HG03460 (cell line): ENCODE data around the gene SORT1.
"Not testable (repeated sequence)": the region's sequence is repeated elsewhere in the genome, so short reads cannot be mapped to it uniquely, and the experiment has no call there.

Experiments
- ATAC-seq: cut with Tn5 transposase; IDR thresholded peaks from one replicate; pipeline ENCODE4 v1.9.1; 2021; ENCODE audit not compliant: unreplicated experiment

The SORT1 gene

GRCh38 chr1:109383087-109383779 is 14.5 kb downstream of the SORT1 start:
- ATAC-seq = no peak

DNA sequence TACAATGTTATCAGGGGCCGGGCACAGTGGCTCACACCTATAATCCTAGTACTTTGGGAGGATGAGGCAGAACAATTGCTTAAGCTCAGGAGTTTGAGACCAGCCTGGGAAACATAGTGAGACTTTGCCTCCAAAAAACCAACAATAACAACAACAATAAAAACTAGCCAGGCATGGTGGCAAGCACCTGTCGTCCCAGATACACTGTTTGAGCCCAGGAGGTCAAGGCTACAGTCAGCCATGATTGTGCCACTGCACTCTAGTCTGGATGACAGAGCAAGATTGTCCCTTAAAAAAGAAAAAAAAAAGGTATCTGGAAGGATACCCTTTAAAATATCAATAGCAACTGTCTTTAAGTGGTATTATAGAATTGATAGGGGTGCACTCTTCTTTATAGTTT is 16.1 kb downstream of the SORT1 start:
- ATAC-seq = no peak

GRCh38 chr1:109379907-109380306 is 17.8 kb downstream of the SORT1 start:
- no peak for ATAC-seq

DNA sequence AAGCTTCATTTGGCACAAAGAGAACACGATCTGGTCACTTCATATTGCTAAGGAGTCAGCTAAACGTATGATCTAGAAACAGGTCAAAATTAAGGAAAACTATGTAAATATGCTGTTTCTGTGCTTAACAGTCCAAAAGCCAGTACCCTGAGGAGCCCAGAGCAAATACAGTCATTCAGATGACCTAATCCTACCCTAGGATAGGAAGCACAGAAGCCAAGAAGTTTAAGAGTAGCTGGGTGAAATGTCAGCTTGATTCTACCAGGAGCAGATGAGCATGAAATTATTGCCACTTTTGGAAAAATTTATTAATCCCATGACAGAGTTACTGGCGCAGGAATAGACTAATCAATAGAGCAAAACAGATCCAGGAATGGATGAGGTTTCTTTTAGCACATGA is 18.3 kb downstream of the SORT1 start:
- no peak for ATAC-seq

DNA sequence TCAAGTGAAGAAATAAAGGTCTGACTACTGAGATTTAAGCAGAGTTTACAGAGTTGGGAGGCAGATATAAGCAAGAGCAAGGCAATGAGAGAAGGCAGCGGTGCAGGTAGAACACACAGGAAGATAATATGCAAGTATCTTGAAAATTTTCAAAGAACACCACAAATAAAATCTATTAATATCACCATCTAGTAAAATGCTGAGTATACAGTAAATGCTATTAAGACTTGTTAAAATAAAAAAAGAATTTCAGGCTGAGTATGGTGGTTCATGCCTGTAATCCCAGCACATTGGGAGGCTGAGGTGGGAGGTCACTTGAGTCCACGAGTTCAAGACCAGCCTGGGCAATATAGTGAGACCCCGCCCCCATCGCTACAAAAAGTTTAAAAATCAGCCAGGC is 20.0 kb downstream of the SORT1 start:
- no peak for ATAC-seq

GRCh38 chr1:109373696-109374095 is 24.0 kb downstream of the SORT1 start:
- ATAC-seq = not testable (repeated sequence)

- ATAC-seq = no peak
These were observed 24.6 kb downstream of the SORT1 start for GRCh38 chr1:109373126-109373525.

DNA sequence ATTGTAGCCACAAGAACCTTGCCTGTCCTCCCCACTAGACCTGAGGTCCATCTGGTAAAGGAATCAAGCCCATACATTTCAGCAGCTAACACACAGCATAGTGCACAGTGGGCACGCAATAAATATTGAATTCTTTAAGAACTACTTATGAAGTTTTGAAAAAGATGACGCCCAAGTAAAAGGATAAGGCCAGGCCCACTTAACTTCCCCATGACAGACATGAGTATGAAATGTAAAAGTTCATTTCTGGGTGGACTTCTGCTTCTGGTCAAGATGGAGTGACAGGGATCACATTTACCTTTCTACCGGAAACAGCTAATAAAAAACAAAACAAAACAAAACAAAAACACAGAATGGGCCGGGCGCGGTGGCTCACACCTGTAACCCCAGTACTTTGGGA is 25.4 kb downstream of the SORT1 start:
- ATAC-seq = no peak

GRCh38 chr1:109371341-109371739 is 26.4 kb downstream of the SORT1 start:
- ATAC-seq = no peak

DNA sequence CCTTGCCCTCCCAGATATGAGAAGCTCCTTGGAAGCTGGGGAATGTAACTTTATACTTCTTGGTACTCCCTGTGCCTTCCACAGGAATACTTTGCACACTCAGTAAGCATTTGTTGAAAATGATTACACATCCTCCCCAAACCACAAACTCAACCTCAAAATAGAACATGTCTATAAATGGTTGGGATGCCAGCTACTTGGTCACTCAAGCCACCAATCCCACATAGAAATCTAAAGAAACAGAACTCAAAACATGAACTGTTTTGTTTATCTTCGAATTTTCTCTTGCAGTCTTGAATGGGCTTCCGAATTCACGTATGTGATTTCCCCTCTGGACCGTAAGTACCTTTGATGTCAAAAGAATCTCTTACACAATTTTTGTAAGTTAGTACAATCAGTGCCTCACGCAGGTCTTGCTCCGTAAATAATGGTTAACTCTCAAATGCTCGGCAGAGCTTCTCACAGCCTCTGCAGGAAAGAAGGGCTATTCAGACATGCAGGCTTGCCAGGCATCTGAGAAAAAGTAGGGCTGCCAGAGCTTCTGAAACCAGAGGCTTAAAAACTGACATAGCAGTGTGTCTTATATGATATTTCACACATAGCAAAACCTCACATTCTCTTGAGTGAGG is 26.9 kb downstream of the SORT1 start:
- no peak for ATAC-seq

- ATAC-seq = no peak
These were observed 28.5 kb downstream of the SORT1 start for GRCh38 chr1:109369167-109369746.

DNA sequence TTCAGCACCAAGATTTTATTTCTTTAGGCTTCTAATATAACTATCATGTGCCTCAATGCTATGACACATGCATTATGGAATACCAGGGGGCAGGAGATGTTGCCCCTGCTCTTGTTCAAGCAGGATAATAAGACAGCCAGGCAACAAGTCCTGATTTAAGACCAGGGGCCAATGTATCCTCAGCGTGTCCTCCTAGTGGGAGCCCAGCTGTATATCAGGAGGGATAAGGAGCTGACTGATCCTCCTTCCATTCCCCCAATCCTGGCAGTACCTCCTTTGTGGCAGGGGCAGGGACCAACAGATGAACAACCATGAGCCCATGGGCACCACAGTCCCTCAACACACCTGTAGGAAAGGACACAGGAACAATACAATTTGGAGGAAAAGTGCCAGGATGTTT is 29.3 kb downstream of the SORT1 start:
- ATAC-seq = no peak

DNA sequence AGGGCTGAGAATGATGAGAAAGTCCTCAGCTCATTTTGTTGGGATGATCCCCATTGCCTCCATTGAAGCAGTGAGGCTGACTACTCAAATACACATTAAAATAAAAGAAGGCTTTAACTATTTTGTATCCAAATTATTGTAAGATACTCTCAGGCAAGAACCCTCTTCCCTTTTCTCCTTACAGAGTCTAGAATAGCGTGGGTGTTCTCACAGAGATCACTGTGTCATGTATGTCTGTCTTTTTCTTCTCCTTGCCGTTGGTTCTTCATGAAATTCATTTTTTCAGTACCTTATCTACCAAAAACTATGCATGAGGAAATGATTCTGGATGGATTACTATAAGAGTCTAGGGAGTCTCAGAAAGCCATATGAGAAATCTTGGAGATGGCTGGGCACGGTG is 30.1 kb downstream of the SORT1 start:
- ATAC-seq = no peak

DNA sequence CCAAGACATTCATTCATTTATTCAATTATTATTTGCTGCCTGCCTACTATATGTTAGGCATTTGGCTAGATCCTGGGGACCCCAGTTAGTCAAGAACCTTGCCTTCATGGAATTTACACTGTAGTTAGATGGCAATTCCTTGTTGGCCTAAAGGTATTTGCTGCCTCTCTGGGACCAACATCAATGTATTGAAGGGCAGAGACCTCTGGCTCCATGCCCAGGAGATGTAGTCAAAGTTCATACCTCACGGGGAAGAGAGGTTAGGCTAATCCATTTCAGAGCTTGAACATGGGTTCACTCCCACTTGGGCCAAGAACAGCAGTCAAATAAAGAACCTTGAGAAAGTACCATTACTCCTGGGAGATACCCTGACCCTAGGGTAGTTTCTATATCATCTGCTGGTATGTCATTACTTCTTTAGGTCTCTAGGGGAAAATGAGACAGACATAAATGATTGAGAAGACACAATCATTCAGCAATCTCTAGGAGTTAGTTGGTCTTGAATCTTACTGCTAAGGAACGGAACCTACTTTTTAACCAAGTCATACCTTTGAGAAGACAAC is 32.0 kb downstream of the SORT1 start:
- no peak for ATAC-seq

DNA sequence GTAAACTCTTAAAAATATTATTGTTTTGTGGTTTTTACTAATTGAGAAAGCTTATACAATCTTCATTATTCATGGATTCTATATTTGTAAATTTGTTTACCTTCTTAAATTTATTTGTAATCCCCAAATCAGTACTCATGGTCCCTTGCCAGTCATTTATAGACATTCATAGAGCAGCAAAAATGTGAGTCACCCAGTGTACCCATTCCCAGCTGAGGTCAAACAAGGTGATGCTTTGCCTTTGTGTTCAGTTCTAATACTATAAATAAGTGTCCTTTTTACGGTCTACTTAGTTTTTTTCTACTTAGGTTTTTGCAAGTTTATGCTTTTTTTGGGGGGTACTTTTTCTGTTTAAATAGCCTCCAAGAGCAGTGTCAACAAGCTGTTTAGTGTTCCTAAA is 36.1 kb downstream of the SORT1 start:
- ATAC-seq = no peak

DNA sequence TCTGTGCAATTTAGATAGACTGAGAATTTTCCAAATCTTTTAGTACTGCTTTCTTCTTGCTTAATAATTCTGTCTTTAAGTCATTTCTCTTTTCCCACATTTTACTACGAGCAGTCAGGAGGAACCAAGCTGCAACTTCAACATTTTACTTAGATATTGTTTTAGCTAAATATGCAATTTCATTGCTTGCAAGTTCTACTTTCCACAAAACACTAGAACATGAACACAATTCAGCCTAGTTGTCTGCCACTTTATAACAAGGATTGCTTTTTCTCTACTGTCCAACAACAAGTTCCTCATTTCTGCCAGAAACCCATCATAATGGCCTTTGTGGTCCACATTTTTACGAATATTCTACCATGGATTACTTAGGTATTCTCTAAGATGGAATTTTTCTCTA is 36.6 kb downstream of the SORT1 start:
- no peak for ATAC-seq

DNA sequence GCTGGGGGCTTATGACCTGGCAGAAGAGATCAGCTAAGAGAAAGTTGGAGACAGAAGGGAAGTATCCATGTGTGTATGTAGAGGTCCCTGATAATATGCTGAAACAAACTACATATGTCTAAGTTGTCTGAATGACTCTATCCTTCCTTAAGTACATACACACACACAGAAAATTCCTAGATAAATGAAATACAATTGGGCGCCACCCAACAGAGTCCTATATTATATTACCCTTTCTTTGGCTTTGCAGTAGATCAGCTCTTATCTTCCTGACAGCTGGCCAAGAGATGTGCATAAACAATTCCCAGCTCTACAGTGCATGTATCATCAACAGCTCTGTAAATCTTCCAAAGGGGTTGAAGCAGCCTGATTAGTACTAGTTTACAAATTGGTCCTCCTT is 40.1 kb downstream of the SORT1 start:
- ATAC-seq = no peak

GRCh38 chr1:109356915-109357314 is 40.8 kb downstream of the SORT1 start:
- ATAC-seq = no peak

- no peak for ATAC-seq
These were observed 41.2 kb downstream of the SORT1 start for GRCh38 chr1:109356505-109356904.

- no peak for ATAC-seq
These were observed 42.8 kb downstream of the SORT1 start for GRCh38 chr1:109354929-109355328.

DNA sequence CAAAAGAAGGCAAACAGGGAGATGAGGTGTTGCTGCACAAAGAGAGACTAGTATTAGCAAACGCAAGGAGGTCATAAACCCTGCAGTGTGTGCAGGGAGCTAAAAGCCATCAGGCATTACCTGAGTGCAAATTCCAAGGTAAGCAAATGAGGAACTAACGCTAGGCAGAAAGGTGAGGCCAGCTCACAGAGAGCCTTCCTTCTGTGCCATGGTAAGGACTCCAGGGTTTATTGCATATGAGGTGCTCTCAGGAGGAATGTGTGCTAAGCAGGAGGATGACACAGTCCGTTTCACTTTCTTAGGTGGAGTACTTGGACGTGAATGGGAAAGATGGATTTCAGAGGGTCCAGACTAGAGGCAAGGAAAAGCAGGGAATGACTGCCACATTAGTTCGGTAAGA is 46.3 kb downstream of the SORT1 start:
- no peak for ATAC-seq

DNA sequence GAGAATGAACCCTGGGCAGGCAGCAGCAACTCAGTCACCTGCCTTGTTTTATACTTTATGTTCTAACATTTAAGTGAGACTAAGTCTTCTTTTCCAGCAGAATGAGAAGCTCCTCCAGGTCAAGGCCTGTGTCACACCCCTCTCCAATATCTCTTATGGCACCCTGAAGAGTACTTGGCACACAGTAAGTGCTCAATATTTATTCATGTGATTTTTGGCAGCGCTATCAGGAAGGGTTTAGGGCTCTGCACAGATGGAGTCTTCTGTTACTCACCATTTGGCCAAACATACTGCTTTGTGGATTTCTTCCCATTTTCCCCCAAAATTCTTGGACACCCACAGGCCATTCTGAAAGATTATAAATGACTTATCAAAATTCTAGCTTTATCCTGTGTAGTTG is 47.1 kb downstream of the SORT1 start:
- no peak for ATAC-seq
